Loucy (cell line): ENCODE data around the gene PRKCE.
A peak's percentile ranks its signal among the peaks of the same experiment; 100 is the strongest.

Experiments used
- H2AFZ ChIP-seq: fragments of 200-600 bp; sonication (generic); 2 replicates; pipeline ENCODE4 v1.6.0; 2016; ENCODE audit warnings: antibody characterized with exemption, mild to moderate bottlenecking, low read length, moderate library complexity
- H3F3A ChIP-seq: fragments of 200-600 bp; 2 replicates; pipeline ENCODE4 v1.6.0; 2016; ENCODE audit warnings: antibody characterized with exemption, low read depth, mild to moderate bottlenecking
- H3K27me3 ChIP-seq: fragments of 200-600 bp; sonication (generic); 2 replicates; pipeline ENCODE4 v1.6.1; 2014; ENCODE audit warnings: low read length, mild to moderate bottlenecking; ENCODE audit not compliant: insufficient read depth, poor library complexity, severe bottlenecking
- H3K36me3 ChIP-seq: fragments of 200-600 bp; sonication (generic); 2 replicates; pipeline ENCODE4 v1.6.1; 2016; ENCODE audit warnings: low read length; ENCODE audit not compliant: insufficient read depth
- H3K4me1 ChIP-seq: fragments of 200-600 bp; sonication (generic); 2 replicates; pipeline ENCODE4 v1.5.1; 2014; ENCODE audit warnings: low read length, mild to moderate bottlenecking; ENCODE audit not compliant: insufficient read depth, poor library complexity, severe bottlenecking
- H3K4me2 ChIP-seq: fragments of 200-600 bp; sonication (generic); 2 replicates; pipeline ENCODE4 v1.6.0; 2014; ENCODE audit warnings: antibody characterized with exemption, low read length, low read depth, mild to moderate bottlenecking; ENCODE audit not compliant: poor library complexity, severe bottlenecking
- H3K4me3 ChIP-seq: fragments of 200-600 bp; sonication (generic); 2 replicates; pipeline ENCODE4 v1.5.1; 2014; ENCODE audit warnings: low read length, mild to moderate bottlenecking, mixed read lengths; ENCODE audit not compliant: poor library complexity, severe bottlenecking
- H3K79me2 ChIP-seq: fragments of 200-600 bp; sonication (generic); 2 replicates; pipeline ENCODE4 v1.6.1; 2014; ENCODE audit warnings: low read length; ENCODE audit not compliant: insufficient read depth
- H3K9ac ChIP-seq: fragments of 200-600 bp; sonication (generic); 2 replicates; pipeline ENCODE4 v1.6.0; 2014; ENCODE audit warnings: mild to moderate bottlenecking, low read depth, low read length, moderate library complexity; ENCODE audit not compliant: poor library complexity, severe bottlenecking
- H3K9me2 ChIP-seq: fragments of 200-600 bp; sonication (generic); replicated peaks from 2 replicates; pipeline ENCODE4 v1.6.1; 2016; ENCODE audit warnings: low read depth, low read length, mixed read lengths
- H3K9me3 ChIP-seq: fragments of 200-600 bp; sonication (generic); 2 replicates; pipeline ENCODE4 v1.6.1; 2014; ENCODE audit warnings: mild to moderate bottlenecking, antibody characterized with exemption, low read length, low read depth; ENCODE audit not compliant: insufficient read depth
- H4K20me1 ChIP-seq: fragments of 200-600 bp; sonication (generic); 2 replicates; pipeline ENCODE4 v1.6.0; 2014; ENCODE audit warnings: antibody characterized with exemption, low read length, mild to moderate bottlenecking; ENCODE audit not compliant: insufficient read depth, poor library complexity, severe bottlenecking
- CTCF ChIP-seq: fragments of 200-600 bp; sonication (generic); conservative IDR thresholded peaks from 2 replicates; pipeline ENCODE4 v1.5.1; 2014; ENCODE audit warnings: mild to moderate bottlenecking, antibody characterized with exemption, low read length
- EZH2phosphoT487 ChIP-seq: fragments of 200-600 bp; IDR thresholded peaks from 2 replicates; pipeline ENCODE4 v1.6.1; 2018; ENCODE audit warnings: antibody characterized with exemption, mild to moderate bottlenecking, moderate library complexity, borderline replicate concordance

PRKCE gene

GRCh38 chr2:45774688-45775244 is 123.3 kb downstream of the PRKCE start:
- no peak overlapping the region for H3K9ac ChIP-seq
- H2AFZ ChIP-seq = no peak overlapping the region
- H3K27me3 ChIP-seq = no peaks in the 10 kb centered on the region
- H4K20me1 ChIP-seq = no peaks in the 10 kb centered on the region
- no peaks in the 10 kb centered on the region for H3K9me3 ChIP-seq
- peaks cover 24% of the 10 kb centered on the region; the same call in 1 of the 2 replicates for H3K79me2 ChIP-seq
- H3F3A ChIP-seq = no peaks in the 10 kb centered on the region
- TF ChIP-seq EZH2phosphoT487 (no peak), CTCF (no peak)
- H3K36me3 ChIP-seq = no peaks in the 10 kb centered on the region
- no peak overlapping the region for H3K4me2 ChIP-seq
- H3K4me1 ChIP-seq = peaks cover 26% of the 10 kb centered on the region
- no peak overlapping the region for H3K4me3 ChIP-seq
- no peaks in the 10 kb centered on the region for H3K9me2 ChIP-seq

- Histone ChIP-seq H3K4me3 (no peak overlapping the region), H3K36me3 (no peaks in the 10 kb centered on the region), H3K4me2 (no peak overlapping the region), H3K27me3 (no peaks in the 10 kb centered on the region), H3K4me1 (peaks cover 28% of the 10 kb centered on the region), H2AFZ (no peak overlapping the region), H3K9ac (no peak overlapping the region), H3F3A (no peaks in the 10 kb centered on the region), H3K9me3 (no peaks in the 10 kb centered on the region), H4K20me1 (no peaks in the 10 kb centered on the region), H3K9me2 (no peaks in the 10 kb centered on the region), H3K79me2 (peaks cover 29% of the 10 kb centered on the region; the same call in 1 of the 2 replicates)
- TF ChIP-seq CTCF (no peak), EZH2phosphoT487 (no peak)
Measured at GRCh38 chr2:45776160-45776955, 124.9 kb downstream of the PRKCE start.

GRCh38 chr2:45777996-45778719 is 126.7 kb downstream of the PRKCE start:
- no peaks in the 10 kb centered on the region for H3K27me3 ChIP-seq
- H3K4me3 ChIP-seq = peak overlapping the region; percentile 31
- no peaks in the 10 kb centered on the region for H3K36me3 ChIP-seq
- H3K9me3 ChIP-seq = no peaks in the 10 kb centered on the region
- H2AFZ ChIP-seq = no peak overlapping the region
- H3K9ac ChIP-seq = no peak overlapping the region
- peaks cover 33% of the 10 kb centered on the region for H3K4me1 ChIP-seq
- no peaks in the 10 kb centered on the region for H3F3A ChIP-seq
- H4K20me1 ChIP-seq = no peaks in the 10 kb centered on the region
- no peak; the same call in 1 of the 2 replicates for TF ChIP-seq CTCF
- H3K79me2 ChIP-seq = peaks cover 36% of the 10 kb centered on the region; the same call in 1 of the 2 replicates
- no peaks in the 10 kb centered on the region for H3K9me2 ChIP-seq
- peak overlapping the region; percentile 43 for H3K4me2 ChIP-seq
